ENCODE data around the gene IL16.

The IL16 gene

GRCh38 chr15:81184188-81184587, 12.5 kb upstream of the IL16 start:
- no peaks in the 10 kb centered on the region for H3K4me1 ChIP-seq (ENCODE audit: control insufficient read depth, insufficient read depth, low read length, poor library complexity, severe bottlenecking)
- no peak overlapping the region for H3K27ac ChIP-seq (ENCODE audit: insufficient read depth, low read length, poor library complexity, severe bottlenecking)
- DNase-seq = no peak
- no peaks in the 10 kb centered on the region for H3K9me3 ChIP-seq (ENCODE audit: control insufficient read depth, low read length)
- no peak overlapping the region for H3K4me3 ChIP-seq (ENCODE audit: insufficient read depth, low read depth, low read length, poor library complexity, severe bottlenecking)
- no peaks in the 10 kb centered on the region for H3K36me3 ChIP-seq (ENCODE audit: control insufficient read depth, insufficient read depth, low read length)
- no peaks in the 10 kb centered on the region for H3K27me3 ChIP-seq (replicated peaks; ENCODE audit: control insufficient read depth, insufficient read depth, low read length, poor library complexity, severe bottlenecking)

- Histone ChIP-seq H3K4me1 (ENCODE audit: control insufficient read depth, insufficient read depth, low read length, poor library complexity, severe bottlenecking) (no peaks in the 10 kb centered on the region), H3K4me3 (ENCODE audit: insufficient read depth, low read depth, low read length, poor library complexity, severe bottlenecking) (no peak overlapping the region), H3K36me3 (ENCODE audit: control insufficient read depth, insufficient read depth, low read length) (no peaks in the 10 kb centered on the region), H3K9me3 (ENCODE audit: control insufficient read depth, low read length) (no peaks in the 10 kb centered on the region), H3K27ac (ENCODE audit: insufficient read depth, low read length, poor library complexity, severe bottlenecking) (no peak overlapping the region), H3K27me3 (replicated peaks; ENCODE audit: control insufficient read depth, insufficient read depth, low read length, poor library complexity, severe bottlenecking) (no peaks in the 10 kb centered on the region)
- no peak for DNase-seq
Measured at GRCh38 chr15:81185631-81186295, 10.9 kb upstream of the IL16 start.

DNA sequence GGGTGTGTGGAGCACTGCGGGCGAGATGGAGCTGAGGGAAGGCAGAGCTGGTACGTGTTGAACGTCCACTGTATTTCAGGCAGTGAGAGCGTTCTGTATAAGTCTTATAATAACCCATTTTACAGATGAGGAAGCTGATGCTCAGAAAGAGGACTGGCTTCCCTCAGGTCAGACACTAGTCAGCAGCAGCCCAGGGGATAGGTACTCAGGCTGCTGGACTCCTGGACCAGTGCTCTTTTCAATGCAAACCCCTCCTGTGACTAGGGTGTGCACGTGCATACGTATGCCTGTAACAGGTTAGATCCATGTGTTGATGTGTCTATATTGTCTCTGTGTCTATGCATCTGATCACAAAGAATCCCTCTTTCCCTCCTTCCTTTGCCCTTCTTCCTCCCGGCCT, 8.3 kb upstream of the IL16 start:
- no peak for DNase-seq
- no peaks in the 10 kb centered on the region for H3K4me1 ChIP-seq (ENCODE audit: control insufficient read depth, insufficient read depth, low read length, poor library complexity, severe bottlenecking)
- no peak overlapping the region for H3K27ac ChIP-seq (ENCODE audit: insufficient read depth, low read length, poor library complexity, severe bottlenecking)

DNA sequence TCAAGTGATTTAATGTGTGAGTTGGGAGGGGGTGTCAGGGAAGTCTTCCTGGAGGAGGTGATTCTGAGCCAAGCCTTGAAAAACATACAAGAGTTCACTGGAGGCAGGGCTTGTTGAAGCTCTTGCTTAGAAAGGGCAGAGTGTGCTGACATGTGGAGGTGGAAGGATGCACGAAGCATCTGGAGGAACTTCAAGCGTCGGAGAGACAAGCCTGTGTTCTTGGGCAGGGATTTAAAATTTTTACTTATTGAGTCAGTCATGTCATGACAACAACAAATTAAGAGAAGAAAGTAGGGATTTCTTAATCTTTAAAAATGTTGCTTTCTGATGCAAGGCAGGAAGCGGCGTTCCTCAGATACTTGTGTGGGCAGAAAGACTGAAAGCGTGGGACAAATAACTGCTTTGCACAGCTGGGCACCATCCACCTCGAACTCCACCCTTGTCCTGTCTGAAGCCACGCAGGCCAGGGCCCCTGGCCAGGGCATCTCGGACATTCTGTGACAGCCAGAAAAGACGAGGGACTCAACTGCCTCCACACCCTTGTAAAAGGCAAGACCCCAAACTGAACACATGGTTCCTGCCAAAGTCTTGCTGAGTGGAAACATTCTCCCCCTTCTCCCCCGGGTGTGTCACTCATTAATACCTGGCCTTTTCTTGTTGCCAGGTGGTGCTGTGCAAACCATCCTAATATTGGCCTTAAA, 6.9 kb upstream of the IL16 start:
- Histone ChIP-seq H3K9me3 (ENCODE audit: control insufficient read depth, low read length) (no peaks in the 10 kb centered on the region), H3K27me3 (replicated peaks; ENCODE audit: control insufficient read depth, insufficient read depth, low read length, poor library complexity, severe bottlenecking) (no peaks in the 10 kb centered on the region), H3K4me3 (ENCODE audit: insufficient read depth, low read depth, low read length, poor library complexity, severe bottlenecking) (no peak overlapping the region), H3K4me1 (ENCODE audit: control insufficient read depth, insufficient read depth, low read length, poor library complexity, severe bottlenecking) (no peaks in the 10 kb centered on the region), H3K27ac (ENCODE audit: insufficient read depth, low read length, poor library complexity, severe bottlenecking) (no peak overlapping the region), H3K36me3 (ENCODE audit: control insufficient read depth, insufficient read depth, low read length) (no peaks in the 10 kb centered on the region)
- no peak for DNase-seq

More for the DNA sequence above, 8.3 kb upstream of the IL16 start:
- no peaks in the 10 kb centered on the region for H3K27me3 ChIP-seq (replicated peaks; ENCODE audit: control insufficient read depth, insufficient read depth, low read length, poor library complexity, severe bottlenecking)
- no peaks in the 10 kb centered on the region for H3K9me3 ChIP-seq (ENCODE audit: control insufficient read depth, low read length)
- no peak overlapping the region for H3K4me3 ChIP-seq (ENCODE audit: insufficient read depth, low read depth, low read length, poor library complexity, severe bottlenecking)
- H3K36me3 ChIP-seq (ENCODE audit: control insufficient read depth, insufficient read depth, low read length) = no peaks in the 10 kb centered on the region

DNA sequence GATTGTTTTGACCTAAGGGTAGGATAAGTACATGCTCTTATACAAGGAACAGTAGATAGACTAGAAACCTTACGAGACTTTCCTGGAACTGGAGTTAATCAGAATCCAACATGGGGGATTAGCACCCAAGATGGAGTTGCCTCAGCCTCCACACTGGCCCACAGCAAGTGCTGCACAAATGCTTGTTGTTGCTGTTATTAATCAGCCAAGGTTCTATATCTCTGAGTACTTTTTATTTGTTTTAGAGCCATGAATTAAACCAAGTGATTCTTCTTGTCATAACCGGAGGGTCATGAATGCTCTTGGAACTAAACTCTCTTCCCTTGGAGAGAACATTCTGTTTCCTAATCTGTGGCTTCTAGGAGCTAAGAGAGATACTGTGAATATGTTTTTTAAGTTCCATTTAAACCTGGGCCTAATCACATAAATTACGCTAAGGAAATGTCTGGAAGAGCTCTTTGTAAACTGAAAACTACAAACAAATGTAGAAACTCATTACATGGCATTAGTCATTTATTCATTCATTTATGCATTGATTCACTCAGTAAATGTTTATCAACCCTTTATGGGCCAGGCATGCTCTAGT, 5.7 kb upstream of the IL16 start:
- H3K4me3 ChIP-seq (ENCODE audit: insufficient read depth, low read depth, low read length, poor library complexity, severe bottlenecking) = no peak overlapping the region
- no peak overlapping the region for H3K27ac ChIP-seq (ENCODE audit: insufficient read depth, low read length, poor library complexity, severe bottlenecking)
- DNase-seq = no peak

DNA sequence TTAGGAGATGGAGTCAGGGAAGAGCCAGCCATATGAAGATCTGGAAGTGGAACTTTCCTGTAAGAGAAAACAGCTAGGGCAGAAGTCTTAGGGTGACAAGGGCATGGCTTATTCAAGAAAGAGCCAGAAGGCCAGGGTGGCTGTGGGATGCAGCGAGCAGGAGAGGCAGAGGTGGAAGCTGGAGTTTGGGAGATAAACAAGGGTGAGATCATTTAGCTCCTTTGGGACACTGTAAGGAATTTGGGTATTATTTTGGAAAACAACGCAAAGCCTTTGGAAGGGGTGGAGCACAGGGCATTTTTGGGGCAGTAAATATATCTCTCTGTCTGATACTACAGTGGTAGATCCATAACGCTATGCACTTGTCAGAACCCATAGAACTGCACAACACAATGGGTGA, 5.0 kb upstream of the IL16 start:
- Histone ChIP-seq H3K36me3 (ENCODE audit: control insufficient read depth, insufficient read depth, low read length) (no peaks in the 10 kb centered on the region), H3K4me1 (ENCODE audit: control insufficient read depth, insufficient read depth, low read length, poor library complexity, severe bottlenecking) (no peaks in the 10 kb centered on the region), H3K27me3 (replicated peaks; ENCODE audit: control insufficient read depth, insufficient read depth, low read length, poor library complexity, severe bottlenecking) (no peaks in the 10 kb centered on the region), H3K9me3 (ENCODE audit: control insufficient read depth, low read length) (no peaks in the 10 kb centered on the region), H3K4me3 (ENCODE audit: insufficient read depth, low read depth, low read length, poor library complexity, severe bottlenecking) (no peak overlapping the region), H3K27ac (ENCODE audit: insufficient read depth, low read length, poor library complexity, severe bottlenecking) (no peak overlapping the region)
- DNase-seq = no peak

More for the DNA sequence above, 5.7 kb upstream of the IL16 start:
- H3K4me1 ChIP-seq (ENCODE audit: control insufficient read depth, insufficient read depth, low read length, poor library complexity, severe bottlenecking) = no peaks in the 10 kb centered on the region
- no peaks in the 10 kb centered on the region for H3K36me3 ChIP-seq (ENCODE audit: control insufficient read depth, insufficient read depth, low read length)
- no peaks in the 10 kb centered on the region for H3K9me3 ChIP-seq (ENCODE audit: control insufficient read depth, low read length)
- no peaks in the 10 kb centered on the region for H3K27me3 ChIP-seq (replicated peaks; ENCODE audit: control insufficient read depth, insufficient read depth, low read length, poor library complexity, severe bottlenecking)

- no peak overlapping the region for H3K27ac ChIP-seq (ENCODE audit: insufficient read depth, low read length, poor library complexity, severe bottlenecking)
- no peaks in the 10 kb centered on the region for H3K9me3 ChIP-seq (ENCODE audit: control insufficient read depth, low read length)
- H3K4me1 ChIP-seq (ENCODE audit: control insufficient read depth, insufficient read depth, low read length, poor library complexity, severe bottlenecking) = no peaks in the 10 kb centered on the region
- DNase-seq = no peak
- no peaks in the 10 kb centered on the region for H3K36me3 ChIP-seq (ENCODE audit: control insufficient read depth, insufficient read depth, low read length)
- H3K27me3 ChIP-seq (replicated peaks; ENCODE audit: control insufficient read depth, insufficient read depth, low read length, poor library complexity, severe bottlenecking) = no peaks in the 10 kb centered on the region
- no peak overlapping the region for H3K4me3 ChIP-seq (ENCODE audit: insufficient read depth, low read depth, low read length, poor library complexity, severe bottlenecking)
Measured at GRCh38 chr15:81194723-81195122, 2.0 kb upstream of the IL16 start.

DNA sequence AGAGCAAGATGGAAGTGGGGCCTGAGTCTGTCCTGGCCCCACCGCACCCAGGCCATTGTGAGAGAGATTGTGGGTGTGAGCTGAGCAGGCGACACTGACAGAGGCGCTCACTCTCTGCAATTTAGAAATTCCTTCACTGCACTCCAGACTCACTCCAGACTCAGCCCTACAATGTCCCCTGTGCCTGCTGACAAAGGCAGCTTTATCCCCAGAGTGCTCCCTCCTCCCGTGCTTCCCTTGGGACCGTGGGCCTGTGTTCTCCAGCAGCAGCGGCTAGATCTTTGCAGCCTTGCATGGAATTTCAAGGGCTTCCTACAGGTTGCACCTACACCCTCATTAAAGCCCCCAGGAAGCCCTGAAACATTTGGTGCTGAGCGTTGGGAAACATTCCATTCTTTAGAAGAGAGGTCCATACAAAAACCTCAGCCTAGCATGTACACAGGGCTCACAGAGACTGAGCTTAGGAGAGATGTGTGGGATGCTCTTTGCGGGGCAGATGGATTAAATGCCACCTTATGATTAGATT, 1.3 kb upstream of the IL16 start:
- no peak for DNase-seq
- Histone ChIP-seq H3K4me3 (ENCODE audit: insufficient read depth, low read depth, low read length, poor library complexity, severe bottlenecking) (no peak overlapping the region), H3K36me3 (ENCODE audit: control insufficient read depth, insufficient read depth, low read length) (no peaks in the 10 kb centered on the region), H3K27ac (ENCODE audit: insufficient read depth, low read length, poor library complexity, severe bottlenecking) (no peak overlapping the region), H3K27me3 (replicated peaks; ENCODE audit: control insufficient read depth, insufficient read depth, low read length, poor library complexity, severe bottlenecking) (no peaks in the 10 kb centered on the region), H3K4me1 (ENCODE audit: control insufficient read depth, insufficient read depth, low read length, poor library complexity, severe bottlenecking) (no peaks in the 10 kb centered on the region), H3K9me3 (ENCODE audit: control insufficient read depth, low read length) (no peaks in the 10 kb centered on the region)

GRCh38 chr15:81197255-81197630, 564 bp downstream of the IL16 start:
- Histone ChIP-seq H3K9me3 (ENCODE audit: control insufficient read depth, low read length) (no peaks in the 10 kb centered on the region), H3K36me3 (ENCODE audit: control insufficient read depth, insufficient read depth, low read length) (no peaks in the 10 kb centered on the region), H3K27ac (ENCODE audit: insufficient read depth, low read length, poor library complexity, severe bottlenecking) (no peak overlapping the region), H3K4me1 (ENCODE audit: control insufficient read depth, insufficient read depth, low read length, poor library complexity, severe bottlenecking) (no peaks in the 10 kb centered on the region), H3K4me3 (ENCODE audit: insufficient read depth, low read depth, low read length, poor library complexity, severe bottlenecking) (no peak overlapping the region), H3K27me3 (replicated peaks; ENCODE audit: control insufficient read depth, insufficient read depth, low read length, poor library complexity, severe bottlenecking) (no peaks in the 10 kb centered on the region)
- no peak for DNase-seq

DNA sequence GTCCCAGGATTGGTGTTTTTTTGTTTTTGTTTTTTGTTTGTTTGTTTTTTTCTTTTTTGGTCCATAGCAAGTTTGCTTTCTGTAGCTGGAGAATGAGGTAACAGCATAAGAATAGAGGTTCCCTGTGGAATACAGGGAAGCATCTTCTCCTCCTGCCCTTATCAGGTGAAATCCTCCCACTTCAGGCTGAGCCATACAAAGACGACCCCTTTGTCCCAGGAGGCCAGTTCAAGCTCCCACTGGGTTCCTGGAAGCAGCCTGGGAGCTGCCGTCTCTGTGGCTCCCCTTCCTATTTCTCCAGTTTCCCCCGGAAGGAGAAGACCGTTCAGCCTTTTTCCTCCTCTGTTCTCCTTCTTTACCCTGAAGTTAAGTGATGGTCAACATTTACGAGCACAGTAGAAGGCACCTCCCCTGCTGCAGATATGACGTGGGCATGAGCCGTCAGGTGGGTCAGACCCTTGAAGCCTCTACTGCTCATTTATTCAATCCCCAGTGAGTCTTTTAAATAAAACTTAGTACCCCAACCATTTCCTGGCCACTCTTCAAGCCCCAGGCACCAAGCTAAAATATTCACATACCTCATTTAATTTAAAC, 1.1 kb downstream of the IL16 start:
- Histone ChIP-seq H3K27me3 (replicated peaks; ENCODE audit: control insufficient read depth, insufficient read depth, low read length, poor library complexity, severe bottlenecking) (no peaks in the 10 kb centered on the region), H3K4me3 (ENCODE audit: insufficient read depth, low read depth, low read length, poor library complexity, severe bottlenecking) (no peak overlapping the region), H3K27ac (ENCODE audit: insufficient read depth, low read length, poor library complexity, severe bottlenecking) (no peak overlapping the region), H3K4me1 (ENCODE audit: control insufficient read depth, insufficient read depth, low read length, poor library complexity, severe bottlenecking) (no peaks in the 10 kb centered on the region), H3K9me3 (ENCODE audit: control insufficient read depth, low read length) (no peaks in the 10 kb centered on the region), H3K36me3 (ENCODE audit: control insufficient read depth, insufficient read depth, low read length) (no peaks in the 10 kb centered on the region)
- no peak for DNase-seq

Measured in effector memory CD4-positive, alpha-beta T cell (primary cell).